Measurements from ENCODE around the gene ECEL1. TPM values are rescaled to one million over a fixed set of nuclear protein-coding genes. Genes with fewer than 3 reads are reported as not detected.

ECEL1 gene
- total and polyA plus RNA-seq, 9 of the 15 experiments (the other 6 are each of a cell fraction or from before 2014, with no cell fraction given) = 0.09 TPM; not detected in 8

- TF ChIP-seq REST (IDR thresholded peaks at IDR 0.05; ENCODE audit: borderline replicate concordance) = no peak
- no peak for TF ChIP-seq REST (CRISPR knock-in tag; IDR thresholded peaks at IDR 0.05; ENCODE audit: low read depth)
- no peak for TF ChIP-seq RBM15 (IDR thresholded peaks at IDR 0.05; ENCODE audit: insufficient read depth, low read length)
- no peak for TF ChIP-seq ZBTB17 (CRISPR knock-in tag; IDR thresholded peaks at IDR 0.05)
- no peak for TF ChIP-seq ZNF395 (CRISPR knock-in tag; IDR thresholded peaks at IDR 0.05)
- TF ChIP-seq ZNF311 (CRISPR knock-in tag; IDR thresholded peaks at IDR 0.05) = no peak
These were observed 10.8 kb downstream of the ECEL1 start (continued) for GRCh38 chr2:232476791-232477190.
